Fibroblast of mammary gland (primary cell): ENCODE data around the gene PLCD3.

ENCODE experiments used
- DNase-seq: peaks from one replicate; pipeline ENCODE4 v3.0.0-alpha.2; 2010; ENCODE audit warnings: low read depth
- H3K4me3 ChIP-seq: 2 replicates; pipeline ENCODE4 v1.5.1; 2011; ENCODE audit warnings: low read depth, mild to moderate bottlenecking, low read length, moderate library complexity; ENCODE audit not compliant: control insufficient read depth
- TF ChIP-seq, protein P1 (sequence below): conservative IDR thresholded peaks from 2 replicates; pipeline ENCODE4 v1.5.1; 2011; ENCODE audit warnings: low read depth, low read length, inconsistent platforms; ENCODE audit not compliant: control insufficient read depth, insufficient read depth

The PLCD3 gene

DNA sequence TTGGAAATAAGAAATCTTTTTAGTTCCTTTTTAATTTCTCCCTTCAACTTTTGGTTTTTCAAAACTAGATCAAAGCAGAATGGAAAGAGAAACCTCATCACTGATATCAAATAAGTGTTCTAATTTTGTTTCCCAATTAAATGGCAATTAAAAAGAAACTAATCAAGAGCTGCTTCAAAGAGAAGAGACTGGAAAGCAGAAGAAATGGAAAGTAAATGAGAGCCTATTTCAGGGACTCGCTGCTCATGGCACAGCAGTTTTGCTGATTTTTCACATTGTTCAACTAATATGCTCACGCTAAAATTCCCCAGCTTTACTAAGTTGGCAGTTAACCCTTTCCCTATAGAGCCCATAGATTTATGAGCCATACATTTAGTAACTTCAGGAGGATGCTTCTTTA is 64.7 kb downstream of the PLCD3 start:
- DNase-seq: no peak
- H3K4me3 ChIP-seq: no peak overlapping the region
- TF ChIP-seq, protein P1, sequence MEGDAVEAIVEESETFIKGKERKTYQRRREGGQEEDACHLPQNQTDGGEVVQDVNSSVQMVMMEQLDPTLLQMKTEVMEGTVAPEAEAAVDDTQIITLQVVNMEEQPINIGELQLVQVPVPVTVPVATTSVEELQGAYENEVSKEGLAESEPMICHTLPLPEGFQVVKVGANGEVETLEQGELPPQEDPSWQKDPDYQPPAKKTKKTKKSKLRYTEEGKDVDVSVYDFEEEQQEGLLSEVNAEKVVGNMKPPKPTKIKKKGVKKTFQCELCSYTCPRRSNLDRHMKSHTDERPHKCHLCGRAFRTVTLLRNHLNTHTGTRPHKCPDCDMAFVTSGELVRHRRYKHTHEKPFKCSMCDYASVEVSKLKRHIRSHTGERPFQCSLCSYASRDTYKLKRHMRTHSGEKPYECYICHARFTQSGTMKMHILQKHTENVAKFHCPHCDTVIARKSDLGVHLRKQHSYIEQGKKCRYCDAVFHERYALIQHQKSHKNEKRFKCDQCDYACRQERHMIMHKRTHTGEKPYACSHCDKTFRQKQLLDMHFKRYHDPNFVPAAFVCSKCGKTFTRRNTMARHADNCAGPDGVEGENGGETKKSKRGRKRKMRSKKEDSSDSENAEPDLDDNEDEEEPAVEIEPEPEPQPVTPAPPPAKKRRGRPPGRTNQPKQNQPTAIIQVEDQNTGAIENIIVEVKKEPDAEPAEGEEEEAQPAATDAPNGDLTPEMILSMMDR: no peak

DNA sequence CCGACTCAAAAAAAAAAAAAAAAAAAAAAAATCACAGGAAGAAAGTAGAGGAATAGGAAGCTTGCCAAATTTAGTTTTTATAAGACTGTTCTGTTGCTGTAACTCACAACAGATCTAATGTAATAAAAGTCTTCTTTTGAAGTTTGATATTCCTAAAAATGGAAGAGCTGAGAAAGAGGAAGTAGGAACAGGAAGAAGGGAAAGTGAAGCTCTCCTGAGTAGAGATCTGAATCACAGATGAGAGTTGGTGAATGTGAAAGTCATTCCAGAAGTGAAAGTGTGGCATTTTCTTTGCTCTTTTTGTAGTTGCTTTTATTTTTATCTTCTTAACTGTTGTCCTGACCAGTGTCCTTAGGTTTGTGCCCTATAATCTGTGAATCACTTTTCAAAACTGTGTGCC is 69.1 kb downstream of the PLCD3 start:
- no peak for DNase-seq

DNA sequence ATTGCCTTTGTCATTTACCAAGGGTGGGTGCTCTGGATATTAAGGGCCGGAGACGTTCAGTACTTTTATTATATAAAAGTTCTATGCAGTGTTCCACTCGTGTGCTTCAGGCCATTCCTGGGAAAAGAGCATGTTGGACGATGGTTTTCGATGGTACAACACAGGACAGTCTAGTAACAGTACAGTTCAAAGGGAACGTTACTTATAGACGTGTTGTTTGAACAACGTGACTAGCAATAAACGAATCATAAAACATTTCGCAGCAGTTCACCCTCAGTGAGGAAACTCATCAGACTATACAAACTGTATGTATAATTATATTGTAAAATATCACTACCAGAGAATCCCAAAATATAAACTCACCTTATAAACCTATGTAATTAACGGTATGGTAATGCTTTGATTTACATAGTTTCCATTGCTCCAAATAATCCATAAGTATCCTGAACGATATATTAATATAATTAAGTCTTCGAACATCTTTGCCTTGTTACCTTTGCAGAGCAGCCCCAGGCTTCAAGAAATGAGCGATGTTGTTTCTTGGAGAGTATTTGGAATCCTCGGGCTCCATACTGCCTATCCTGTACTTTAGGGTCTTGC is 70.6 kb downstream of the PLCD3 start:
- DNase-seq: no peak
- TF ChIP-seq, protein P1: no peak
- peak overlapping the region; percentile 100 for H3K4me3 ChIP-seq

More for the DNA sequence above, 69.1 kb downstream of the PLCD3 start:
- TF ChIP-seq, protein P1: no peak
- H3K4me3 ChIP-seq: no peak overlapping the region

DNA sequence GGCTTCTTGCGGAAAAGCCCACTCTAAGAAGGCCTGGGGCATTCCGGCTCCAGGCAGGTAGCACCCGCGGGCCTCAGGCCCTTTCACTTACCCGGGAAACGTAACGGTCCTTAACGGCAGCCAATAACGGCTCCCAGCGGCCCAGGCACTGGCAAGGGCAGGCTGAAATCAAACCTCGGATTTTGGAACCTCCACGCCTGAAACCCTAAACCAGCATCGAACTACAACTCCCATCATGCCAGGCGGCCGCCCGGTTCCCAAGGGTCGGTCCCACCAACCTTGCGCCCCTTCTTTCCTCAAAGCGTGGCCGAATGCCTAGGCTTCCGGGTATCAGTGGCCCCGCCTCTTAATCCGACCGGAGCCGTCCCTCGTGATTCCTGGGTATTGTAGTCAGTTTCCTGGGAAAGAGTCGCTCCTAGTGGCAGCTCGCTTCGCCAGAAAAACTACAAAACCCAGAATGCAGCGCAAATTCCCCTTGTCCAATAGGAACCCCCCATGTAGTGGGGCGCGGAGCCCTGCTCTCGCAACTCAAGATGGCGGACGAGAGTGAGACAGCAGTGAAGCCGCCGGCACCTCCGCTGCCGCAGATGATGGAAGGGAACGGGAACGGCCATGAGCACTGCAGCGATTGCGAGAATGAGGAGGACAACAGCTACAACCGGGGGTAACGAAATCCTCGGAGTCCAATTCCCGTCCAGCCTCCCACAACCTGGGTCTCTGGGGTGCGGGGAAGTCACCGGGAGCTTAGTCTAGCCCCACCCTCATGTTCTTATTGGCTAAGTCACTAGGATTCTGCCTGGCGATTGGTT is 71.3 kb downstream of the PLCD3 start, which contains the start of gene NMT1:
TSS of gene NMT1 (plus strand) at position 521 of the 809 bp plus-strand sequence. CDS start at position 534, 13 bp downstream.
- peak; percentile 99 for DNase-seq
- H3K4me3 ChIP-seq: peak within 1 kb of the TSS; percentile 100
- TF ChIP-seq, protein P1: no peak

DNA sequence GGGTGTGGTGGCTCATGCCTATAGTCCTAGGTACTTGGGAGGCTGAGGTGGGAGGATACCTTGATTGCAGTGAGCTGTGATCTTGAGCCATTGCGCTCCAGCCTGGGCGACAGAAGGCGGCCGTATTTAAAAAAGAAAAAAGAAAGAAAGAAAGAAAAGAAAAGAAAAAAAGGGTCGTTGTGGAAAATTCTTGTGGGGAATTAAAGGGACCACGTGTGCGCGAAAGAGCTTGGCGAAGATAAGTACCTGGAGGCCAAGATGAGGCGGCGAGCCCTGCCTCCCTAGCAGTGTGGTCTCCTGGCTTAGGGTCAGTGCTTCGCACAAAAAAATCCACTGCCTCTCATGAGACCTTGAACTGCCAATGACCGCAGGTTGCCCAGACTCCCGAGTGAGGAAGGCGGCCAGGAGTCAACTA is 71.9 kb downstream of the PLCD3 start:
- DNase-seq: no peak
- TF ChIP-seq, protein P1: no peak
- H3K4me3 ChIP-seq: peak overlapping the region; percentile 100
